ENCODE results near the gene CLPTM1L.
"Not testable (repeated sequence)": the region's sequence is repeated elsewhere in the genome, so short reads cannot be mapped to it uniquely, and the experiment has no call there.

CLPTM1L gene

DNA sequence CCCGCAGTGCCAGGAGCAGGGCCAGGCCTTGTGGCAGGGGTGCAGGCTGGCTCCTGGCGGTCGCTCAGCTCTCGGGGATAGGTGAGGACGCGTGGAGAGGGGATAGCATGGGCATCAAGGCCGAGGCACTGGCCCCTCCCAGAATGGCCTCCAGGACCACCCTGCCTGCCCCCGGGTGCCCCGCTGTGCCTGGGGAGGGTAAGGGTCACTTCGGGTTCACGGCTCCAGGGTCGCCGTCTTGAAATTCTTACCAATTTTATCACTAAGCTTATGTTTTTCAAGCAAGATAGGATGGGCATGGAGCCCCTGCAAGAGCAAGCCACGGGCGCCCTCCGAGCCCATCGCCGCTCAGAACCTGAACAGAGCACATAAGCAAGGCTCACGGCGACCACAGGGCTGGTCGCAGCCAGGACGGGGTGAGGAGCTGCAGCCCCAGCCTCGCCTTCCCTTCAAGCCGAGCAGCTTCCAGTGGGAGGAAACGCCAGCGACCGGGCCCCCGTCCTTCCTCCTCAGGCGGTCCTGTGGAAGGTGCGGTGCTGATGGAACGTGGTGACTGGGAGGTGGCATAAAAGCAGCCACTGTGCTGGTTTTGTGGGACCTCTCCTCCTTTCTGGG, 14.2 kb upstream of the CLPTM1L start:
- DNase-seq = no peak

DNA sequence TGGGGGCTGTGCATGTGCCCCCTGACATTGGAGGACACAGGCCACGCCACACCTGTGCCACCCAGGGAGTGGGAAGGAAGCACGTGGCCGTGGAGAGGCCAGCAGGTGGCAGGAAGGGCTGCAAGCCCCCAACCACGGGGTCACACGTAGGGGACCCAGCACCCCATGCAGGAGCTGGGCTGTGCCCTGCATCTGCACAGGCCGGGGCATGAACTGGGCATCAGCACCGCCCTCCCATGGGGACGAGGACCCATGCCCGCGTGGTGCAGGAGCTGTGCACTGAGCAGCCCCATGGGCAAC, 13.8 kb upstream of the CLPTM1L start:
- DNase-seq = no peak

GRCh38 chr5:1357946-1358725, 13.2 kb upstream of the CLPTM1L start:
- DNase-seq = no peak

DNA sequence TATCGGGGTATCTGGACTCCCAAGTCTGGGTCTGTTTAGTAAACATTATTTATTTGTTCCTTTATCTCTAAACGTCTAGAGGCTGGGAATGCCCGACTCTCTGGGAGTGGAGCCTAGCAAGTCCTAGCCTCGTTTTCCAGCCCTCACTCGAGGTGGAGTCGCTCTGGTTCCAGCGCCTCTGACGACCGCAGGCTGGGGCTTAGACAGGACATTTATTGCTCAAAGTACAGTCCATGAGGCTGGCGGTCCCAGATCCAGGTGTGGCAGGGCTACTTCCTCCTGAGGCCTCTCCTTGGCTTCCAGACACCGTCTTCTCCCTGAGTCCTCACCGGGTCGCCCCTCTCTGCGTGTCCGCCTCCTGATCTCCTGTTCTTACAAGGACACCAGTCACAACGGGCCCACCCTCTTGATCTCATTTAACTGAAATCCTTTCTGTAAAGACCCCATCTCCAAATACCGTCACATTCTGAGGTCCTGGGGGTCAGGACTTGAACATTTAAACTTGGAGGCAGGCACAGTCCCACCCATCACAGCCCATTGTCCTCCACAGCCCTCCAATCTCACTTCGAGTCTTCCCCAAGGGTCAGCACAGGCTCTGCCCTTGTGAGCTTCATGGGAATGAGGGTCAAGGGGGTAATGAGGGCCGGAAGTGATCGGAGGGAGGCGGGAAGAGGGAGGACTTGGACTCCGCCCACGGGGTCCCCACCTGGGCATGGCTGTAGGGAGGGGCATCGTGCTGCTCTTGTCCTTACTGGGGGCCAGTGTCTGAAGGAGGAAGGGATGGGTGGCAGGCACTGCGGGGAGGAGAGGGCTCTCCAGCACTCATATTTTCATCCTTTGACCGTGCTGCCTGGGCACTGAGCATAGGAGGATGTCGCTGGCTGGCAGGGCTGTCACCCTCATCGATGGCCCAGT, 12.2 kb upstream of the CLPTM1L start:
- no peak for DNase-seq

DNA sequence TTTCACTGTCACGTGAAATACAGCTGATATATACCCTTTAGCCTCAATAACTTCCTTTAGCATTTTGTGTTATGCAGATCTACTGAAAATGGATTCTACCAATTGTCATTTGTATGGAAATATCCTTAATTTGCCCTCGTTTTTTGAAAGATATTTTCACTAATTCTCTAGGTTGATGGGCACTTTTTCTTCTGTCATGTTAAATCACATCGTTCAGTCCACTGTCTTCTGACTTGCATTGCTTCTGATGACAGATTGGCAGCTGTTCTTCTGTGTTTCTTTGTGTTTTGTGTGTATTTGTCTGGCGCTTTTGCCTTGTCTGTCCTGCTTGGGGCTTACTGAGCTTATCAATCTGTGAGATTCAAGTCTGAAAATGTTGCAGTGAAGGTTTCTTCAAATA, 9.7 kb upstream of the CLPTM1L start:
- DNase-seq = no peak

GRCh38 chr5:1352231-1353219, 7.6 kb upstream of the CLPTM1L start:
- DNase-seq = no peak

- DNase-seq = no peak
Measured at GRCh38 chr5:1351156-1351555, 6.3 kb upstream of the CLPTM1L start.

GRCh38 chr5:1349246-1349645, 4.3 kb upstream of the CLPTM1L start:
- no peak for DNase-seq

- no peak for DNase-seq
Measured at GRCh38 chr5:1348986-1349245, 4.0 kb upstream of the CLPTM1L start.

DNA sequence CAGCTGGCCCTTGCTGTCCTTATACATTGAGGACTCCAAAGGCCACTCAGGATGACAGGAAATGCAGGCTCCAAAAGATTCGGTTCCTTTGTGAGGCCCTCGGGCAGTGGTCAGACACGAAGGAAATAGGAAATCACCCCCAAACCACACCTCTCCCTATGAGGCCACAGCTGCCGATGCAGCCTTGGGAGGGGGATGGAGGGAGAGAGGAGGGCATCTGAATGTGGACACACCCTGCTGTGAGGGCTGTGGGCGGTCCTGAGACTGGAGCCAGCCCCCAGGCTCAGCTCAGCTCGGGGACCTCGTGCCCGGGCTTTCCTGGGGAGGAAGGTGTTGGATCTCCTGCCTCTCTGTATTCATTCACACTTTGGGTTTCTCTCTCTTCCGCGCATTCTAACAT, 2.7 kb upstream of the CLPTM1L start:
- DNase-seq = no peak

- no peak for DNase-seq
Measured at GRCh38 chr5:1346627-1347440, 1.9 kb upstream of the CLPTM1L start.

GRCh38 chr5:1345876-1346626, 1.2 kb upstream of the CLPTM1L start:
- DNase-seq = no peak

DNA sequence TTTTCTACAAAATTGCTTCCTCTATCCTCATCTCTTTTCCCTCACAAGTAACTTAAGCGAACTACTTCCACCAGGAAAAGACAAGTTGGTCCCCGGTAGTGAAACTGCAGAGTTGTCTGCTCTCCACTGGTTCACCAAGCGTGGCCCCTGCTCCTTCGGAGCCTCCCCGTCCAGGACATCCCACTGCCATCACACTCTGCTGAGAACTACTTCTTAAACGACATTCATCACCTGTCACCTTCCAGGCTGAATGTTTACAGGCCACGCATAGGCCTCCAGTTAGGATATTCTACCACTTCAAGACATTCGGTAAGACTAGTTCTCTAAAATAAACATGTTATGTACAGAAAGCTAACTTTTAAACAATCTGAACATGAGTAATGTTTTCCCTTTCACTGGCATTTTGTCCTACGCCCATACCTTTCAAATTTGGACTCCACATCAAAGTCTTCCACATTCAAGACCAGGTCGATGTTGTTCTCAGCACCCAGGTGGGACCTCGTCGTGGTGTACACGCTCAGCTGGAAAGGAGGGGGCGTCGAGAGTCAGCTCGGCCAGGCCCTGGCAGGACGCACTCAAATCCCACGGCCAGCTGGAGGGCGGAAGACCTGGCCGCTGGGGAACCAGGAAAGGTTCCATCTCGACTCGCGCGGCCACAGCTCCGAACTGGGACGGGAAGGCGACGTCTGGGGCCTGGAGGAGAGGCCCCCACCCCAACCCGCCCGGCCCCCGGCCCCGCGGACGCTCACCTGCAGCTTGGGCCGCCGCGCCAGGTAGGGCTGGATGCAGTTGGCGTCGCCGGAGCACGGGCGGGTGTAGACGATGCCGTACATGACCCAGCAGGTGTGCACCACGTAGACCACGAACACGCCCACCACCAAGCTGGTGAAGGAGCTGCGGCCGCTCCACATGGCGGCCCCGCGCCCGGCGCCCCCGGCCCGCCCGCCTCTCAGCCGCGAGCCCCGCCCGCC, 683 bp downstream of the CLPTM1L start:
- DNase-seq = no peak

GRCh38 chr5:1343315-1343751, 1.6 kb downstream of the CLPTM1L start:
- DNase-seq = no peak

DNA sequence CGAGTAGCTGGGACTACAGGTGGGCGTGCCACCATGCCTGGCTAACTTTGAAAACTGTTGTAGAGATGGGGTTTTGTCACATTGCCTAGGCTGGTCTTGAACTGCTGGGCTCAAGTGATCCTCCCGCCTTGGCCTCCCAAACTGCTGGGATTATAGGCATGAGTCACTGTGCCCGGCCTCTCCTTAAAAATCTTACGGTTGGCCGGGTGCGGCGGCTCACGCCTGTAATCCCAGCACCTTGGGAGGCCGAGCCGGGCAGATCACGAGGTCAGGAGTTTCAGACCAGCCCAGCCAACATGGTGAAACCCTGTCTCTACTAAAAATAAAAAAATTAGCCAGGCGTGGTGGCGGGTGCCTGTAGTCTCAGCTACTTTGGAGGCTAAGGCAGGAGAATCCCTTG, 2.2 kb downstream of the CLPTM1L start:
- DNase-seq = not testable (repeated sequence)

DNA sequence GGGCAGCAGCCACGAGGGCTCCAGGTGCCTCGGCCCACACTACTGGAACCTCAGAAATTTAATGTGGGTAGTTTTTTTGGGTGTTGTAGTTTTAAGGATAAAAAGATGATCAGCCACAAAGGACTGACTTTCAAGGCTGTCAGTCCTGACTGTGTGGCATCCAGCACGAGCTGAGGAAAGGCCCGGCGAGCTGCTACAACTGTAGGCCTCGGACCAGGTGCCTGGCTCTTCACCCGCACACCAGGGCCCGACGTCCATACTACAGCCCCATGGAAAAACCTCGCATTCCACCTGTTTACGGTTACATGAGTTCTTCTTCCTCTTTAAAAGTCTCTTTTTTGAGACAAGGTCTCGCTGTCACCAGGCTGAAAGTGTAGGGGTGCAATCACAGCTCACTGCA, 2.6 kb downstream of the CLPTM1L start:
- no peak for DNase-seq

GRCh38 chr5:1341863-1342262, 3.0 kb downstream of the CLPTM1L start:
- DNase-seq = no peak

DNA sequence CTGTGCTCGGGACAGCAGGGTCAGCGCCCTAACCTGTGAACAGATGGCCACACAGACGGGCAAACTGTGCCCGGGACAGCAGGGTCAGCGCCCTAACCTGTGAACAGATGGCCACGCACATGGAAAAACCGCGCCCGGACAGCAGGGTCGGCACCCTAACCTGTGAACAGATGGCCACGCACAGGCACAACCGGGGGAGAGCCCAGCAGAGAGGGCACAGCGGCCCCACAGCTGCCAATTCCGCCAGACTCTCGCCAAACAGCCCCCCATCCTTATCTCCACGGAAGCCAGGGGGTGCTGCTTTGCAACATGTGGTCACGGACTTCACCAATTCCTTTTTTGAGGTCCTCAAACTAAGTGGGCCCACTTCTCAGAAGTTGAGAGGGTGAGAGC, 5.1 kb downstream of the CLPTM1L start:
- not testable (repeated sequence) for DNase-seq

DNA sequence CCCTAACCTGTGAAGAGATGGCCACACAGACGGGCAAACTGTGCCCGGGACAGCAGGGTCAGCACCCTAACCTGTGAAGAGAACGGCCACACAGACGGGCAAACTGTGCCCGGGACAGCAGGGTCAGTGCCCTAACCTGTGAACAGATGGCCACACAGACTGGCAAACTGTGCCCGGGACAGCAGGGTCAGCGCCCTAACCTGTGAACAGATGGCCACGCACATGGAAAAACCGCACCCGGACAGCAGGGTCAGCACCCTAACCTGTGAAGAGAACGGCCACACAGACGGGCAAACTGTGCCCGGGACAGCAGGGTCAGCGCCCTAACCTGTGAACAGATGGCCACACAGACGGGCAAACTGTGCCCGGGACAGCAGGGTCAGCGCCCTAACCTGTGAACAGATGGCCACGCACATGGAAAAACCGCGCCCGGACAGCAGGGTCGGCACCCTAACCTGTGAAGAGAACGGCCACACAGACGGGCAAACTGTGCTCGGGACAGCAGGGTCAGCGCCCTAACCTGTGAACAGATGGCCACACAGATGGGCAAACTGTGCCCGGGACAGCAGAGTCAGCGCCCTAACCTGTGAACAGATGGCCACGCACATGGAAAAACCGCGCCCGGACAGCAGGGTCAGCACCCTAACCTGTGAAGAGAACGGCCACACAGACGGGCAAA, 5.6 kb downstream of the CLPTM1L start:
- DNase-seq = not testable (repeated sequence)

Measured in CD4-positive, alpha-beta T cell treated with Interleukin-15 for 1 hour (primary cell).